Right atrium auricular region (tissue), 2 donors: ENCODE results near the gene CRACDL. TPM values are rescaled to one million over a fixed set of nuclear protein-coding genes. Genes with fewer than 3 reads are reported as not detected.

Experiments used
- DNase-seq: peaks from one replicate; pipeline ENCODE4 v3.0.0-alpha.2; 2019; ENCODE audit warnings: low spot score
- H3K27ac ChIP-seq, 2 donors: fragments of 200-600 bp; sonication (generic); 1 replicate in 1 of 2; 2 replicates in 1 of 2; pipeline ENCODE4 v1.5.1; 2016 to 2019
- H3K27me3 ChIP-seq, 2 donors: fragments of 200-600 bp; sonication (generic); one replicate each; pipeline versions ENCODE4 v1.5.1 to v1.6.0; 2017 to 2019
- H3K36me3 ChIP-seq: fragments of 200-600 bp; sonication (generic); one replicate; pipeline ENCODE4 v1.5.1; 2016
- H3K4me1 ChIP-seq, 2 donors: fragments of 200-600 bp; sonication (generic); one replicate each; pipeline versions ENCODE4 v1.5.1 to v1.6.0; 2017 to 2019
- H3K4me3 ChIP-seq, 2 donors: fragments of 200-600 bp; sonication (generic); 1 replicate in 1 of 2; 2 replicates in 1 of 2; pipeline ENCODE4 v1.5.1; 2017 to 2019; ENCODE audit warnings: mild to moderate bottlenecking in 1 of 2, moderate library complexity in 1 of 2
- H3K9me3 ChIP-seq, 2 donors: fragments of 200-600 bp; sonication (generic); one replicate each; pipeline ENCODE4 v1.5.1; 2019
- CTCF ChIP-seq, 2 donors: fragments of 200-600 bp; sonication (generic); IDR thresholded peaks; one replicate each; pipeline ENCODE4 v1.5.1; 2019; ENCODE audit warnings: antibody characterized with exemption in 2 of 2
- total RNA-seq, 2 donors: library from RNA; depleted of rRNA; stranded (reverse); fragments of >200 nt; gene quantifications; one replicate each; pipeline ENCODE4 v1.1.0, GENCODE V29; 2016

The CRACDL gene
- total RNA-seq, 2 donors from 2014 or later, result 5.3 to 7.4 TPM

- Histone ChIP-seq H3K4me1 (no peaks in the 10 kb centered on the region), H3K4me3 (no peak overlapping the region), H3K27me3 (no peaks in the 10 kb centered on the region), H3K36me3 (no peaks in the 10 kb centered on the region), H3K9me3 (no peaks in the 10 kb centered on the region), H3K27ac (no peak overlapping the region)
- TF ChIP-seq CTCF (IDR thresholded peaks at IDR 0.05), result no peak
- DNase-seq, result no peak
Observed at GRCh38 chr2:98750593-98751282, 185.3 kb downstream of the CRACDL start.

- Histone ChIP-seq H3K4me1 (peaks cover 0 to 2% of the 10 kb centered on the region in 2 donors), H3K9me3 (no peaks in the 10 kb centered on the region), H3K4me3 (no peak overlapping the region), H3K36me3 (no peaks in the 10 kb centered on the region), H3K27ac (no peak overlapping the region), H3K27me3 (no peaks in the 10 kb centered on the region)
- TF ChIP-seq CTCF (IDR thresholded peaks at IDR 0.05), result no peak
- DNase-seq, result no peak
Observed at GRCh38 chr2:98749066-98749450, 187.0 kb downstream of the CRACDL start.

GRCh38 chr2:98748292-98749065 is 187.5 kb downstream of the CRACDL start:
- Histone ChIP-seq H3K9me3 (no peaks in the 10 kb centered on the region), H3K36me3 (no peaks in the 10 kb centered on the region), H3K4me1 (peaks cover 0 to 8% of the 10 kb centered on the region in 2 donors), H3K27me3 (no peaks in the 10 kb centered on the region), H3K27ac (no peak overlapping the region), H3K4me3 (no peak overlapping the region)
- no peak for TF ChIP-seq CTCF (IDR thresholded peaks at IDR 0.05)
- no peak for DNase-seq

GRCh38 chr2:98747888-98748287 is 188.1 kb downstream of the CRACDL start:
- TF ChIP-seq CTCF (IDR thresholded peaks at IDR 0.05), result no peak
- Histone ChIP-seq H3K27me3 (no peaks in the 10 kb centered on the region), H3K4me1 (peaks cover 0 to 8% of the 10 kb centered on the region in 2 donors), H3K9me3 (no peaks in the 10 kb centered on the region), H3K27ac (no peak overlapping the region), H3K36me3 (no peaks in the 10 kb centered on the region), H3K4me3 (no peak overlapping the region)
- no peak for DNase-seq

- Histone ChIP-seq H3K4me1 (peaks cover 0 to 8% of the 10 kb centered on the region in 2 donors), H3K9me3 (no peaks in the 10 kb centered on the region), H3K27ac (no peak overlapping the region), H3K36me3 (no peaks in the 10 kb centered on the region), H3K27me3 (no peaks in the 10 kb centered on the region), H3K4me3 (no peak overlapping the region)
- no peak for DNase-seq
- no peak for TF ChIP-seq CTCF (IDR thresholded peaks at IDR 0.05)
Observed at GRCh38 chr2:98746426-98746825, 189.6 kb downstream of the CRACDL start.
